SIG-M5 (cell line): ENCODE measurements around the gene UGT2A1.
"Not testable (repeated sequence)": the region's sequence is repeated elsewhere in the genome, so short reads cannot be mapped to it uniquely, and the experiment has no call there.

Experiments
- DNase-seq: peaks from one replicate; lab custom pipeline; 2025; lab: John Stamatoyannopoulos, UW

The UGT2A1 gene

GRCh38 chr4:69653147-69653546, at the start of gene UGT2A1:
Gene UGT2A1 (minus strand): TSS chr4:69653247. CDS start chr4:69647644, 5,603 bp downstream.
- DNase-seq = no peak

- no peak for DNase-seq
Observed at GRCh38 chr4:69702201-69702600, 49.2 kb upstream of the UGT2A1 start.

GRCh38 chr4:69701696-69702095, 48.6 kb upstream of the UGT2A1 start:
- no peak for DNase-seq

GRCh38 chr4:69697536-69698242, 44.6 kb upstream of the UGT2A1 start:
- DNase-seq = no peak

GRCh38 chr4:69689599-69689998, 36.6 kb upstream of the UGT2A1 start:
- DNase-seq = no peak

- DNase-seq = no peak
Observed at GRCh38 chr4:69684804-69685203, 31.8 kb upstream of the UGT2A1 start.

- DNase-seq = no peak
Observed at GRCh38 chr4:69668680-69669079, 15.6 kb upstream of the UGT2A1 start.

- not testable (repeated sequence) for DNase-seq
Observed at GRCh38 chr4:69664009-69664408, 11.0 kb upstream of the UGT2A1 start.

- not testable (repeated sequence) for DNase-seq
Observed at GRCh38 chr4:69661130-69661803, 8.2 kb upstream of the UGT2A1 start.

- no peak for DNase-seq
Observed at GRCh38 chr4:69658133-69658532, 5.1 kb upstream of the UGT2A1 start.

- no peak for DNase-seq
Observed at GRCh38 chr4:69656653-69657158, 3.7 kb upstream of the UGT2A1 start.

- no peak for DNase-seq
Observed at GRCh38 chr4:69650872-69651271, 2.2 kb downstream of the UGT2A1 start.

GRCh38 chr4:69649629-69650028, 3.4 kb downstream of the UGT2A1 start:
- no peak for DNase-seq

GRCh38 chr4:69649207-69649606, 3.8 kb downstream of the UGT2A1 start:
- no peak for DNase-seq

GRCh38 chr4:69642961-69643360, 10.1 kb downstream of the UGT2A1 start:
- no peak for DNase-seq

GRCh38 chr4:69640289-69640688, 12.8 kb downstream of the UGT2A1 start:
- DNase-seq = no peak

GRCh38 chr4:69639542-69639941, 13.5 kb downstream of the UGT2A1 start, which contains the start of gene UGT2A2:
Gene UGT2A2 (minus strand): TSS chr4:69639642. CDS start chr4:69639640, 2 bp downstream.
- no peak for DNase-seq

GRCh38 chr4:69617083-69617694, 35.9 kb downstream of the UGT2A1 start:
- no peak for DNase-seq

GRCh38 chr4:69610484-69610883, 42.6 kb downstream of the UGT2A1 start:
- no peak for DNase-seq

GRCh38 chr4:69601065-69601464, 52.0 kb downstream of the UGT2A1 start:
- no peak for DNase-seq

- DNase-seq = no peak
Observed at GRCh38 chr4:69600013-69600412, 53.0 kb downstream of the UGT2A1 start.

GRCh38 chr4:69594382-69594781, 58.7 kb downstream of the UGT2A1 start:
- no peak for DNase-seq

GRCh38 chr4:69591364-69591763, 61.7 kb downstream of the UGT2A1 start:
- no peak for DNase-seq
